Thyroid gland (tissue), 4 donors: Measurements from ENCODE around the gene NME8. TPM values are rescaled to one million over a fixed set of nuclear protein-coding genes. Genes with fewer than 3 reads are reported as not detected.

Experiments used
- DNase-seq, 2 donors: peaks; one replicate each; pipeline ENCODE4 v3.0.0-alpha.2; 2019
- H3K27ac ChIP-seq, 3 donors: fragments of 200-600 bp; sonication (generic); 1 replicate in 2 of 3; 2 replicates in 1 of 3; pipeline ENCODE4 v1.5.1; 2016 to 2019; ENCODE audit warnings: mild to moderate bottlenecking in 1 of 3, moderate library complexity in 1 of 3
- H3K27me3 ChIP-seq: fragments of 200-600 bp; sonication (generic); one replicate; pipeline ENCODE4 v1.5.1; 2019
- H3K36me3 ChIP-seq, 2 donors: fragments of 200-600 bp; sonication (generic); one replicate each; pipeline ENCODE4 v1.5.1; 2016 to 2019
- H3K4me1 ChIP-seq, 2 donors: fragments of 200-600 bp; sonication (generic); one replicate each; pipeline ENCODE4 v1.5.1; 2017 to 2019
- H3K4me3 ChIP-seq, 3 donors: fragments of 200-600 bp; sonication (generic); replicated peaks in 1 of 3; 1 replicate in 2 of 3; 2 replicates in 1 of 3; pipeline ENCODE4 v1.5.1; 2016; ENCODE audit warnings: mild to moderate bottlenecking in 1 of 3
- H3K9me3 ChIP-seq: fragments of 200-600 bp; sonication (generic); one replicate; pipeline ENCODE4 v1.5.1; 2017
- POLR2A ChIP-seq, 2 donors: fragments of 450-650 bp; IDR thresholded peaks; one replicate each; pipeline ENCODE4 v1.6.1; 2017; ENCODE audit warnings: antibody characterized with exemption in 2 of 2, mild to moderate bottlenecking in 2 of 2, moderate library complexity in 1 of 2
- WGBS, 2 donors: methylation state at CpG; one replicate each; pipeline ENCODE4 v1.1.5; 2017; 5-methylcytosine and 5-hydroxymethylcytosine counted together
- intact Hi-C: fragments of 100-400 bp; cut with DNase I; formaldehyde crosslinking; loops from one replicate; pipeline ENCODE4 v1.15.1; 2023
- total RNA-seq, 4 donors: library from RNA; depleted of rRNA; stranded (reverse); fragments of >200 nt; gene quantifications; one replicate each; pipeline ENCODE4 v1.2.3, GENCODE V29; 2016
- TF ChIP-seq, protein P1 (sequence below), 6 experiments: fragments of 200-600 bp in 3 of 6; fragments of 450-650 bp in 3 of 6; sonication (generic) in 3 of 6; IDR thresholded peaks; one replicate each; pipeline ENCODE4 v1.5.1; 2016 to 2019; ENCODE audit warnings: antibody characterized with exemption in 6 of 6, mild to moderate bottlenecking in 2 of 6, inconsistent platforms in 1 of 6, moderate library complexity in 1 of 6

NME8 gene
- total RNA-seq, 4 donors from 2014 or later: 2.6 TPM; not detected in 3

DNA sequence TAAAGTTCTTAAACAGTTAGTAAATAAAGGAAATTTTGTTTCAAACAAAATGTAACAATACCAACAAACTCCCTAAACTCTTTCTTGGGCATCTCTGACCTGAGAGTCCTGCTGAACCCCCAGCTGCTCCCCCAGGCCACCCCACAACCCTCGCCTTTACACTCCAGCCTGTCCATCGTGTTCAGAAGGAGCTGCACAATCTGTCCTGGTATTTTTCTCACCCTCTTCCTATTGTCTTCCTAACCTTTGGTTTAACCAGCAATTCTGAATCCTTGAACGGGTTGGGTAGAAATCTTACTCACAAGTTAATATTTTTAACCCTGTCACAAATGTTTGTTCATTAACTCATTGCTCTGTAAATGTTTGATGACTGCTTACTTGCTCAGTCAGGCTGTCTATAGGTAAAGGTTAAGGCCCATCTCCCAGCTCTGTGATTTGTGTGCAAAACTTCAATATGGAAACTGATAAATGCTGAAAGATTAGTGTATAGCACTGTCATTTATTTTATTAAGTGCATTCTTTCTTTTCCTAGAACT is 51.4 kb downstream of the NME8 start:
- no peak for DNase-seq
- intact Hi-C loops: loop anchor here (5.0 kb wide), 1 partner anchor 318 kb away; no protein-coding TSS in a partner anchor

GRCh38 chr7:37901236-37901827 is 52.9 kb downstream of the NME8 start:
- TF ChIP-seq, protein P1, sequence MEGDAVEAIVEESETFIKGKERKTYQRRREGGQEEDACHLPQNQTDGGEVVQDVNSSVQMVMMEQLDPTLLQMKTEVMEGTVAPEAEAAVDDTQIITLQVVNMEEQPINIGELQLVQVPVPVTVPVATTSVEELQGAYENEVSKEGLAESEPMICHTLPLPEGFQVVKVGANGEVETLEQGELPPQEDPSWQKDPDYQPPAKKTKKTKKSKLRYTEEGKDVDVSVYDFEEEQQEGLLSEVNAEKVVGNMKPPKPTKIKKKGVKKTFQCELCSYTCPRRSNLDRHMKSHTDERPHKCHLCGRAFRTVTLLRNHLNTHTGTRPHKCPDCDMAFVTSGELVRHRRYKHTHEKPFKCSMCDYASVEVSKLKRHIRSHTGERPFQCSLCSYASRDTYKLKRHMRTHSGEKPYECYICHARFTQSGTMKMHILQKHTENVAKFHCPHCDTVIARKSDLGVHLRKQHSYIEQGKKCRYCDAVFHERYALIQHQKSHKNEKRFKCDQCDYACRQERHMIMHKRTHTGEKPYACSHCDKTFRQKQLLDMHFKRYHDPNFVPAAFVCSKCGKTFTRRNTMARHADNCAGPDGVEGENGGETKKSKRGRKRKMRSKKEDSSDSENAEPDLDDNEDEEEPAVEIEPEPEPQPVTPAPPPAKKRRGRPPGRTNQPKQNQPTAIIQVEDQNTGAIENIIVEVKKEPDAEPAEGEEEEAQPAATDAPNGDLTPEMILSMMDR (IDR thresholded peaks at IDR 0.05): peak; percentile 17 to 91 (median 58)
- no peak for TF ChIP-seq POLR2A (IDR thresholded peaks at IDR 0.05)
- intact Hi-C loops: loop anchor here (5.0 kb wide), 1 partner anchor 316 kb away; no protein-coding TSS in a partner anchor

More for the DNA sequence above, 51.4 kb downstream of the NME8 start:
- 80 to 81% methylated on average over 3 of the region's 3 CpGs for WGBS, 2 donors
- Histone ChIP-seq H3K27ac (no peak overlapping the region), H3K27me3 (no peaks in the 10 kb centered on the region), H3K4me1 (peaks cover 8 to 11% of the 10 kb centered on the region in 2 donors), H3K36me3 (no peaks in the 10 kb centered on the region), H3K4me3 (no peak overlapping the region), H3K9me3 (no peaks in the 10 kb centered on the region)
- TF ChIP-seq, protein P1 (IDR thresholded peaks at IDR 0.05): no peak
- TF ChIP-seq POLR2A (IDR thresholded peaks at IDR 0.05): no peak

DNA sequence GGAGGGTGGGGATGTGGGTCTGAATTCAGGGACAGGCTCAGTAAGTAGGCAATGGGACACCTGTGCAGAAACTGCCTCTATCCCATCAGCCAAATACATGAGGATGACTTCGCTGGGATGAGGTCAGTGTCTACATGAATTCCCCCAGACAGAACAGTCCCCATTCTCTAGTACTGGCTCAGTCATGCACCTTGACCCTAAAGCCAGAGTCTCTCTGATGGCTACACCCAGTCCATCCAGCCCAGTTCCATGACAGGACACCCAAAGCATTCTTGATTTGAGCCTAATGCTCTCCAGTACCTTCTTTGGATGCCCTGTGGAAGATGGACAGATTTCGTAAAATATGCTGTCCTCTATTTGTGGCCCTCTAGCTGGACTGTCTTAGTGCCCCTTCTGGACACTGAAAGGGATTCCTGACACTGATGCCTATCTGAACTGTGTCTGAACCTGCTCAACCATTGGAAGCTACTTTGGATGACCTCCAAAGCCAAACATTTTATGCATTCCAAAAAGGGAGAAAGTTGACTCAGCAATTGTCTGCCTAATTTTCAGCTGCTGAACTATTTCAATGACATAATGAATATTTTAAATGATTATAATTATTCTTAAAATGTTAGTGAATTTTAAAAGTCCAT is 53.6 kb downstream of the NME8 start:
- H3K27ac ChIP-seq: peak overlapping the region in 2 of 3 donors; percentile 26 to 52
- DNase-seq: peak in 1 of 2 donors; percentile 15
- H3K9me3 ChIP-seq: no peaks in the 10 kb centered on the region
- H3K4me3 ChIP-seq: no peak overlapping the region
- WGBS, 2 donors: 88 to 97% methylated on average over 2 of the region's 2 CpGs
- no peaks in the 10 kb centered on the region for H3K36me3 ChIP-seq
- intact Hi-C loops: loop anchor here (5.0 kb wide), 1 partner anchor 315 kb away; no protein-coding TSS in a partner anchor
- TF ChIP-seq, protein P1 (IDR thresholded peaks at IDR 0.05): no peak
- TF ChIP-seq POLR2A (IDR thresholded peaks at IDR 0.05): no peak
- peaks cover 8 to 11% of the 10 kb centered on the region in 2 donors for H3K4me1 ChIP-seq
- H3K27me3 ChIP-seq: no peaks in the 10 kb centered on the region

More at GRCh38 chr7:37901236-37901827, 52.9 kb downstream of the NME8 start:
- no peaks in the 10 kb centered on the region for H3K36me3 ChIP-seq
- H3K9me3 ChIP-seq: no peaks in the 10 kb centered on the region
- DNase-seq: no peak
- 17 to 21% methylated on average over 6 of the region's 6 CpGs for WGBS, 2 donors
- H3K4me3 ChIP-seq: no peak overlapping the region
- H3K27ac ChIP-seq: peak overlapping the region in 2 of 3 donors; percentile 26 to 52
- H3K4me1 ChIP-seq: peaks cover 8 to 11% of the 10 kb centered on the region in 2 donors
- no peaks in the 10 kb centered on the region for H3K27me3 ChIP-seq

DNA sequence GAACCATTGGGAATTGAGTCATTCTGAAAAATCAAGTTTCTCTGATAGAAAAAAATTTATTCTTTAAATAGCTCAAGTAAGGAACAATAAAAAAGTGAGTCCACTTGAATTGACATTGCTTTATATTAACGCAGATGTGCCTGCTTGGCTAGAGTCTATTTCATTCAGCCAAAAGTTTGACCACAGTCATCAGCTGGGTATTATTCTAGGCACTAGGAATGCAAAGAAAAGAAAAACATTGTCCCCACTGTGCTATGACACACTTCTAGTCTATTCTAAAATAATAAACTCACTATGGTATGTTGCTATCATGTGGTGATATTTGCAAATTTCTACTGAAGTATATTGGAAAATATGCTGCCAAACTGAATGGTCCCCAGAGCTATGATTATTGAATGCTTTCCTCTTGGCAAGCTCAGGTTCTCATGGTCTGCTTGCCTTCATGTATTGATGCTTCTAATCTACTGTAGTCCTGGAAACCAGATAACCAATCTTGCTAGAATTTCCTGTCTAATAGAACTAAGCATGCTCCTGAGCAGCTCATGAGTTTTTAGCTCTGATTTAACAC is 59.9 kb downstream of the NME8 start:
- Histone ChIP-seq H3K9me3 (no peaks in the 10 kb centered on the region), H3K27me3 (no peaks in the 10 kb centered on the region), H3K36me3 (no peaks in the 10 kb centered on the region), H3K27ac (no peak overlapping the region), H3K4me1 (no peaks in the 10 kb centered on the region), H3K4me3 (no peak overlapping the region)
- no peak for DNase-seq
- intact Hi-C loops: no loop called here
- TF ChIP-seq, protein P1 (IDR thresholded peaks at IDR 0.05): no peak
- TF ChIP-seq POLR2A (IDR thresholded peaks at IDR 0.05): no peak
- WGBS, 2 donors: 86 to 90% methylated on average over 1 of the region's 1 CpG
